GM21529 (cell line): ENCODE data around the gene MTHFD1L.
"Not testable (repeated sequence)": the region's sequence is repeated elsewhere in the genome, so short reads cannot be mapped to it uniquely, and the experiment has no call there.

Source experiments
- ATAC-seq: cut with Tn5 transposase; IDR thresholded peaks from one replicate; pipeline ENCODE4 v1.9.1; 2021; ENCODE audit not compliant: unreplicated experiment

Gene MTHFD1L

DNA sequence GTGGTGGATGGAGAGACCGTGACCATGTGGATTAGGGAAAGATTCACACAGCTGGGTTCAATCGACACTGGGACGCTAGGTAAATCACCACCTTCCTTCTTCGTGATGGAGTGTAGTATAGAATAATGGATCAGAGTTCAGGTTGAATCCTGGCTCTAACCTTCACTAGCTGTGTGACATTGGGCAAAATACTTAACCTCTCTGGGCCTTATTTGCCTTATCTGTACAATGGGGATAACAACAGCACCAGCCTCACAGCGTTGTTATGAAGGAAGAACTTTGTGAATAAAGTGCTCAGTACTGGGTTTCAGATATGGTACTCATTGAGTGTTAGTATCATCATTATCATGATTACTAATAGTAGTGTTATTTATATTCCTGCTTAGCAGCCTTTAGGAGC lies 248.1 kb downstream of the MTHFD1L start:
- no peak for ATAC-seq

DNA sequence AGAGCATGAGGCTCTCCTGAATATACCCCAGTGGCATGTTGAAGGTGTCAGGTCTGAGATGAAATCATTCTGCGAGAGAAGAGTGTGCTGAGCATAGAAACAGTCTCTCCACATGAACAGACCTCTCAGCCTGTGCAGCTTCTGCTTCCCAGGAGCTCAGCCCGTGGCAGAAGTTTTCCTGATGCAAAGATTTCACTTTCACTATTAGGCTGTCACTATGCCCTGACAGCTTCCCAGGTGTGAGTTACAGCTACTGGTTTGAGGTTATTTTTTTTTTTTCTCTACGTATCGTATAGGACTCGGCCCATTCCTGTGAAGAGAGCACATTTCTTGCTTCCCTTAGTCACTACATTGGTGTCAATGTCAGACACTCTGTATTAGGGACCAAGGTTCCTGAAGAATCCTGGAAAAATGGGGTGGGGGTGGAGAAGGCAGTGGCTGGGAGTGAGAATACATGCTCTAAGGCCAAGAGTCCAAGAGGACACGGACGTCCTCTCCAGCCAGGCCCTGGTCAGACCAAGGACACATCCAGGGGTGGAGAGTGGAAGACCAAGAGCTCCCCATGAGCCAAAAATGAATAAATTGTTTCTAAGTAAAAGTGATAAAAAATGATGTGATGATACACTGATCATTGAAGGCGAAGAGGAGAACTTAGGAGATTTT lies 253.1 kb downstream of the MTHFD1L start:
- ATAC-seq = no peak

DNA sequence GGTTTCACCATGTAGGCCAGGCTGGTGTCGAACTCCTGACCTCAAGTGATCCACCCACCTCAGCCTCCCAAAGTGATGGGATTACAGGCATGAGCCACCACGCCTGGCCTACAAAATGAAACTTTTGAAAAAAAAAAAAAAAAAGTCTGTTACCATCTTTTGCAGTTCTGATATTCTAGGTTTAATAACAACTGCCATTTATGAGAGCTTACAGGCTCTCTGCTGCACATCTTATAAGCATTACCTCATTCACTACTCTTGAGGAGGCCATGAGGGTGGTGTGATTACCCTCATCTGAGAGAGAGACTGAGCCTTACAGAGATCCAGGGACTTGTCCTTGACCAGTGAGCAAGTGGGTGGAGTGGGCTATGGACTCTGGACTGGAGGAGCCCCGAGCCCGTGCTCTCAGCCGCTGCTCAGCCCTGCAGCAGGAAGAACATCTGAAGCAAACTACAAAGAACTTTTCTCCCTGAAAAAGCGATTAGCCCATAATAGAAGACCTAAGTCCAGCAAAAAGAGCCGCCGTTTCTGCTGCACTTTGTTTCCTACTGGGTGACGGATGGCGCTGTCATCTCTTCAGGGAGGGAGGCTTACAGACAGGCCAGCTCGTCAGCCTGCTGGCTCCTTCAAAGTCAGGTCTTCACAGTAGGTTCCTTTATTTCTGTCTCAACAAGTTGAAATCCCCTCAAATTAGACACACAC lies 254.5 kb downstream of the MTHFD1L start:
- no peak for ATAC-seq

DNA sequence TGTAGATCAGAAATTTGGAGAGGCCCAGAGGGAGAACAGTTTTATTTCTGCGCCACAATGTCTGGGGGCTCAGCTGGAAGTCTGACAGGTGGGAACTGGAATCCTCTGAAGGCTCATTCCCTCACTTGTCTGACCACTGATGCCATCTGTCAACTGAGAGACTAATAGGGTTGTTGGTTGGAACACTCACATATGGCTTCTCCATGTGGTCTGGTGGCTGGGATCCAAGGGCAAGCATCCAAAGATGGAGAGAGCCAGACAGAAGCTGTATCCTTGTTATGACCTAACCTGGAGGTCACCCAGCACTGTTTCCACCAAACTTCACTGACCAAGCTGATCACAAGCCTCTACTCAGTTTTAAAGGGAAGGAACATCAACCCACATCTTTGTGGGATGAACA lies 256.4 kb downstream of the MTHFD1L start:
- no peak for ATAC-seq

DNA sequence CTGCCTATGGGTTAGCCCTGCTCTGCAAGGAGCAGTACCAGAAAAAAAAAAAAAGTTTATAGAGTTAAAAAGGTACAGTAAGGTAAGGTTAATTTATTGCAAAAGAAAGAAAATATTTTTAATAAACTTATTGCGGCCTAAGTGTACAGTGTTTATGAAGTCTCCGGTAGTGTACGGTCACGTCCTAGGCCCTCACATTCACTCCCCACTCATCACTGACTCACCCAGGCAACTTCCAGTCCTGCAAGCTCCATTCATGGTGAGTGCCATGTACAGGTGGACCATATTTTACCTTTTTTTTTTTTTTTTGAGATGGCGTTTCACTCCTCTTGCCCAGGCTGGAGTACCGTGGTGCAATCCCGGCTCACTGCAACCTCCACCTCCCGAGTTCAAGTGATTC lies 258.1 kb downstream of the MTHFD1L start:
- ATAC-seq = not testable (repeated sequence)

DNA sequence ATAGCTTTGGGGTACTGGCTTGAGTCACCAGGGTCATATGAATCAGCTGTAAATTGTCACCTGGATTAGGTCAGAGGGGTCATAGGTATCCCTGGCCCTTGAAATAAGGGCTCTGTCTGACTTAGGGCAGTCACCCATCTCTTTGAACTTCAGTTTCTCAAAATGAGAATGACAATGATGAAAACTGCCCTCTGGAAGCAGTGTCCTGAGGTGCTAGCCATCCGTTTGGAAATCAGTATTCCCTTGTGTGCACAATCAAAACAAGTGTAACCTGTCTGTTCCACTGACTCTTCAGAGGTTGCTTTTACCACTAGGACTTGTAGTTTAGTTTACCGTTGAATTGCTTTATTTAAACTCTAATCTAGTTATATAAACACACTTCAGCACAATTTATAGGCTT lies 259.7 kb downstream of the MTHFD1L start:
- ATAC-seq = not testable (repeated sequence)

DNA sequence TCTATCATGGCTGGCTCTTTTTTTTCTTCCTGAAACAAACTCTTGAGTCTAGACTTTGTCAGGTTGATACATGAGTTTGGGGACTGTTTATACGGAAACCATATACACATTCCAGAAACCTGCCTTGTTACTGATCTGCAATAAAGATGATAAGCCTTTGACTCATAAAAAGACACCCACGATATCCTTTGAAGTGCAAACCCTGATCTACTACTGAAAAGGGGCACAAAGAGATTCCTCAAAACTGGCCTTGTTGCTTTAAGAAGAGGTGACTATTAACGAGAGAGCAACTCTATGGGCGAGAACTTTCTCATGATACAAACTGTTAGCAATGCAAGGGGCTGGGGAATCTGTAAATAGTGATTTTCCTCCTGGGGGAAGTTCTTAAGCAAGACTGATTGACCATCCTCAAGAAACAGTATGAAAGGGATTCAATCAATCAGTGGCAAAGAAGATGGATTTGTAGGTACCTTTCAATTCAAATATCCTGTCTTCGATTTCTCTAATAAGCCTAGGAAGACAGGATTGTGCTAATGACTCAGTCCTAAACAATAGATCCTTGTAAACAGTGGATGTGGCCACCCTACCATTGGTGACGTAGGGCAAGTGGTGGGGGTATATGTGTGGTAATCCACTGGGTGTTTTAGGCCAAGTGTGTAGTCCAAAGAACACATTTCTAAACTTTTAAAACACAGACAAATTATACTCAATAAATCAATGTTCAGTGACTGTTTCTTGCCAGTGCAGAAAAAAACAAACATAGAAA lies 260.3 kb downstream of the MTHFD1L start:
- ATAC-seq = not testable (repeated sequence)

DNA sequence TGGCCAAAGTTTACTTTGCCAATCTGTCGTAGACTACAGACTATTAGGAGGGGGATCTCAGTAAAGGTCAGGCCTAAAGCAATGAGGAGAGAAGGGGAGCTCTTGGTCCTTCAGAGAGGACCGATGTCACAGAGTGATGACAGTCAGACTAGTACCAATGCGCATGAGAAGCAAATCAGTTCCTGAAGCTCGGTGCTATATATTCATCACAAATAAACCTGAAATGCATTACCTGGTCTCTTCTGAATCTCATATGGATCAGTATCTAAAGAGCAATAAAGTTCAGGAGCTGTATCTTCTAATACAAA lies 260.9 kb downstream of the MTHFD1L start:
- ATAC-seq = not testable (repeated sequence)

DNA sequence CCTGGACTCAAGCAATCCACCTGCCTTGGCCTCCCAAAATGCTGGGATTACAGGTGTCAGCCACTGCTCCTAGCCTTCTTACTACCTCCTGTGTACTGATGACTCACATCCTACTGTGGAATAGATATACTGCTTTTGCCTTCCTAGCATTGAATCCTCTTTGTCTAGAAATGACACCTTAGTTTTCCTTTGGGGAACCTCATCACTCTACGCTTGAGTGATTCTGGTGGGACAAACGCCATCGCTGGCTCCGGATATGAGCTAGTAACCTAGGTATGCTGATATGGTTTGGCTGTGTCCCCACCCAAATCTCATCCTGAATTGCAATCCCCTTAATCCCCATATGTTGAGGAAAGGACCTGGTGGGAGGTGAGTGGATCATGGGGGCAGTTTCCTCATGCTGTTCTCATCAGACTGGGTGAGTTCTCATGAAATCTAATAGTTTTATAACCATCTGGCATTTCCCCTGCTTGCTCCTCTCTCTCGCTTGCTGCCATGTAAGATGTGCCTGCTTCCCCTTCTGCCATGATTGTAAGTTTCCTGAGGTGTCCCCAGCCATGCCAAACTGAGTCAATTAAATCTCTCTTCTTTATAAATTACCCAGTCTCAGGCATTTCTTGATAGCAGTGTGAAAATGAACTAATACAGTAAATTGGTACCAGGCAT lies 261.8 kb downstream of the MTHFD1L start:
- not testable (repeated sequence) for ATAC-seq

DNA sequence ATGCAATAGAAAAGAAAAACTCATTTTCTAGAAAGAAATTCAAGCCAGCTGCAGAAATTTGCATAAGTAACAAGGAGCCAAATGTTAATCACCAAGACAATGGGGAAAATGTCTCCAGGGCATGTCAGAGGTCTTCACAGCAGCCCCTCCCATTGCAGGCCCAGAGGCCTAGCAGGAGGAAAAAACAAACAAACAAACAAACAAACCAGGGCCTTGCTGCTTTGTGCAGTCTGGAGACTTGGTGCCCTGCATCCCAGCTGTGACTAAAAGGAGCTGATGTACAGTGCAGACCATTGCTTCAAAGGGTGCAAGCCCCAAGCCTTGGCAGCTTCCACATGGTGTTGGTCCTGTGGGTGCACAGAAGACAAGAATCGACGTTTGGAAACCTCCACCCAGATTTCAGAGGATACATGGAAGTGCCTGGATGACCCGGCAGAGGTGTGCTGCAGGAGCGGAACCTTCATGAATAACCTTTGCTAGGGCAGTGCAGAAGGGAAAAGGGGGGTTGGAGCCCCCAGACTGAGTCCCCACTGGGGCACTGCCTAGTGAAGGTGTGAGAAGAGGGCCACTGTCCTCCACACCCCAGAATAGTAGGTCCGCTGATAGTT lies 263.4 kb downstream of the MTHFD1L start:
- no peak for ATAC-seq

DNA sequence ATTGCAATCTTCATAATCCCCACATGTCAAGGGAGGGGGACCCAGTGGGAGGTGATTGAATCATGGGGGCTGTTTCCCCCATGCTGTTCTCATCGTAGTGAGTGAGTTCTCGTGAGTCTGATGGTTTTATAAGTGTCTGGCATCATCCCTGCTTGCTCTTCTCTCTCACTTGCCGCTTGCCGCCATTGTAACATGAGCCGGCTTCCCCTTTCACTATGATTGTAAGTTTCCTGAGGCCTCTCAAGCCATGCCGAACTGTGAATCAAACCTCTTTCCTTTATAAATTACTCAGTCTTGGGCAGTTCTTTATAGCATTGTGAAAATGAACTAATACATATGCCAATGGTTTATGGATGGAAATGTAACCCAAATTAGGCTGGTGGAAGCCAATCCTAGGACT lies 264.8 kb downstream of the MTHFD1L start:
- ATAC-seq = no peak

DNA sequence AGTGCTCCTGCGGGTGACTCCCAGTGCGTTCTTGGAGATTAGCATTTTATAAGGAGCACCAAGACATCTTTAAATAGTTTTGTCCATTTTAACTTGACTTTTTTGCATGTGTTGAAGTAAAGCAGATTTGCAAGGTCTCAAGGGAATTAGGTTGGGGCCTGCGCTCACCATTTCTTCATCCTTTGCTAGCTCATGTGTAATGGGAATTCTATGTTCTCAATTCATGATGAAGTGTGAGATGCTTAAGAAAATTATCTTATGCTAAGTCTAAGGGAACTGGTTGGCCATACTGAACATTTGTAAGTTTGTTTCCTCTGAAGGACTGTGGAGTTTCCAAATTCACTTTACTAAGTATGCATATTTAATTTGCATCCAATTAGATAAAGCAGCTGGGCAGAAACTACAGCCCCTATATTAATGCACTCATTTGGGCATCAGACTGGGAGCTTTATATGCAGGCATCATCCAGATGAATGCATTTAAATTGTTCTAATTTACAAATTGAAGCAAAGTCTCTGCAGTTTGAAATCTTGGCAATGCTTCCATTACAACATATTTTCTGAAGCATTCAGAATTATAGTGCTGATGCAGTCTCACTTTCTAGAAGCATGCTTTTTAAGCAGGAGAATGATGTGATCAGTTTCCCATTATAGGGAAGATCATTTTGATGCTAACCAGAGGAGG lies 266.0 kb downstream of the MTHFD1L start:
- no peak for ATAC-seq

DNA sequence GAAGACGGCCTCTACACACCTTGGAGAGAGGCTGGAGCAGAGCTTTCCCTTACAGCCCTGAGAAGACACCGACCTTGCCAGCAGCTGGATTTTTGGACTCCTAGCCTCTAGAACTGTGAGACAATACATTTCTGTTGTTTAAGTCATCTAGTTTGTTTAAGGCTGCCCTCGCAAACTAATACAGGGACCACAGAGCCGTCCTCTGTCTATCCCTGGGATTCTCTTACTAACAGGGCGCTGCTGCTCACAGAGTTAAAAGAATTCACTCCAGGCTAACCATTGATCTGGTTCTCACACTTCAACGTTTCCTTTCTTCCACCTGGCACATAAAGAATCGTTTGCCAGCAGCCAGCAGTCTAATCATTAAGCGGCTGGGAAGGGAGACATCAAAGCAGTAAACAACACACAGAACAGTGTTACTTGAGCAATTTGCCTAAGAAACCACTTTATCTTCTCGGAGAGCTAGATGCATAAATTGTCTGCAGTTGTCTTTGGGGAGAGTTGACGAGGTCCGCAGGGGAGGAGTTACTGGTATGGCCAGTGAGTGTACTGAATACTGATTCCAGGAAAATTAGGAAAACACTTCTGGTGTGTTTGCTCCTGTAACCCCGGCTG lies 270.7 kb downstream of the MTHFD1L start:
- no peak for ATAC-seq

DNA sequence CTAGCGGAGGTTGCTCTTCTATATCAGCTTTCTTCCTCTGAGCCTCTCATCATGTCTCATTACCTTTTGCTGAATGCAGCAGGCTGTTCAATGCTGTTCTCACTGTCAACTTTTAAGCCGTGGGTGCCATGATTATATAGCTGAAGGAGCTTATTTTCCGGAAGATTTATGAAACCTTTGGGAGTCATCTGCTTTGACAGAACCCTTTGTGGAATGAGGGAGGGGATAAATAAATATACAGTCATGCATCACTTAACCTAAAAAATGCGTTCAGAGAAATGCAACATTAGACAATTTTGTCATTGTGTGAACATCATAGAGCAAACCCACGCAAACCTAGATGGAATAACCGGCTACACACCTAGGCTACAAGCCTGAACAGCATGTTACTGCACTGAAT lies 272.0 kb downstream of the MTHFD1L start:
- ATAC-seq = no peak

DNA sequence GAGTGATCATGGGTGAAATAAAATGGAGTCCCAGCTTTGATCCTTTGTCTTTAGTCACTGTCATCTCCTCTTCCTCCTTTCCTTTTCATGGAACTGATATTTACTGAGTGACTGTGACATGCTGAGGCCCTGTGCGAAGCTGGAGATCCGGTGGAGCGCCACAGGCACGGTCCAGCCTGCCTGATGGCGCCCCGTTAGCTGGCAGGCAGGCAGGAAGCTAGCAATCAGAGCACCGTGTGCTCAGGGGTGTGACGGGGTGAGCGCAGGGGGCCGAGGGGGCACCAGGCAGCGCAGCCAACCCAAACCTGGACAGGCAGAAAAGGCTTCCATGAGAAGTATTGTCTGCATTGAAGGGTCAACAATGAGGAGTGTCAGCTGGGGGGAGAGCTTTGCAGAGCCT lies 274.0 kb downstream of the MTHFD1L start:
- no peak for ATAC-seq

DNA sequence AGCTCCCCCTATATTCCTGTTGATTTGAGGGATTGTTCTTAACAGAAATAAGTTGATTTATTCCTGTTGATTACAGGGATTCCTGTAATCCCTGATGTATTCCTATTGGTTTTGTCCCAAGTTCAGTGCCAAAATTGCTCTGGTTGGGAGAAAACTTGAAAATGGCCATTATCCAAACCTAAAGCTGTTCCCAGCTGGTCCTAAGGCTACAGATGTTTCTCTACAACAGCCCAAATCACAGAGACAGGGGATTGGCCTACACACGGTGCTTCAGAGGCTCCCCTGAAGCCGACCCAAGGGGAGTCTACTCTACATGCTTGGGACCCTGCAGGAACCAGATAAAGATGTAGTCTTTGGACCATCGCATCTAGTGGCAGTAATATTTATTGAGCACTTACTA lies 275.3 kb downstream of the MTHFD1L start:
- no peak for ATAC-seq

DNA sequence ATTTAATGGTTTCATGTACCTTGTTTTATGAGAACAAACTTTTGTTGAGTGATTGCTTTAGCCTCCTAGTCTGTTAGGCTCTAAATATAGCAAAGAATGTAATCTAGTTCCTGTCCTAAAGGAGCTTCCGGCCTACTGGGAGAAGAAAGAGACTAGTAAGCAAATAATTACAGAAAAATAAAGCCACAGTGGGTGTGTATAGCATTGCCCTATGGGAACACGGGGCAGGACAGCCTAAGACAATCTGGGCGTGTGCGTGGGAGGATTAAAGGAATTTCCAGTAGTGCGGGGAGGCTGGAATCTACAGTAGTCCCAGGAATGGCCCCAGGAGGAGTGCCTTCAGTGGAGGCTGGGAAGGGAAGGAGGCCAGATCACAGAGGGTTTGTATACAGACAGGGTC lies 276.2 kb downstream of the MTHFD1L start:
- ATAC-seq = no peak

DNA sequence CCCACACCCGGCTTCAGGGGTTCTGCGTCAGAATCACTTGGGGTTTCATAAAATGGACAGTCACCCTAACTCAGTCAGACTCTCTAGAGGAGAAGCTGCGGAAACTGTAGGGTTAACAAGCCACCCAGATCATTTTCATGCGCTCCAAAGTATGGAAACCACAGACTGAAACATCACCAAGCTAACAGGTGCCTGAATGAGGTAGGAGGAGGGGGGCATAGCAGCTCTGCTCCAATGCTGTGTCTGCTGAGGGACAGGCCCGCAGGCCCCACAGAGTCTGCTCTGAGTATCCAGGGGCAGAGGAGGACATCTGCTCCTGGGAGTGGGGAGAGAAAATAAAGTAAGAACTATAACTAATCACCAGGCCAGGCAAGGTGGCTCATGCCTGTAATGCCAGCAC lies 277.2 kb downstream of the MTHFD1L start:
- no peak for ATAC-seq

DNA sequence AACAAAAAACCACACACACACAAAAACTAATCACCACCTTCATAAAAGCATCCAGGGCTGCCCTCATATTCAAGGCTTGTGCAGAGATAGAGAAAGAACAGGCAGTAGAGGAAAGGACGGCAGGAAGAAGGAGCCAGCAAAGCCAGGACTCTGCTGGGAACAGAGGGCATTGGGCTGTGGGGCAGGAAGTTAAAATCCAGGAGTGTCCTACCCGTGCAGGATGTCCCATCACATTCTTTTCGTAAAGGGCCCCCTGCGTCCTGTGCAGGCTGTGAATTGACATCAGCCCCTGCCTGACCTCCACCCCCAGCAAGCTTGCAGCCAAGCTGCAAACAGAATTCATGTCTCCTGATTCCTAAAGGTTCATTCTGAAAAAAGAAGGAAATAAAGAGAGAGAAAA lies 277.8 kb downstream of the MTHFD1L start:
- ATAC-seq = no peak

DNA sequence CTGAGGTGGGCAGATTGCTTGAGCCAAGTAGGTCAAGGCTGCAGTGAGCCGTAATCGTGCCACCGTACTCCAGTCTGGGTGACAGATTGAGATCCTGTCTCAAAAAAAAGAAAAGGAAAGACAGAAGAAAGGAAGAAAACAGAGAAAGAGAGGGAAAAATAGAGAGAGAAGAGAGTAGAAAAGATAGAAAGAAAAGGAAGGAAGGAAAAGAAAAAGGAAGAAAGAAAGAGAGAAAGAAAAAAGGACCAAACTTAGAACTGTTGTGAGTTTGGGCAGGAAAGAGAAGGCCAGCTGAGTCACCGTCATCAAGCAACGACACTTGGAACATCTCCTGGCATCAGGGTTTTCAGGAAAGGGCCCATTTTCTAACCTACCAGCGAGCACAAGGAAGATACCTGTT lies 278.3 kb downstream of the MTHFD1L start:
- no peak for ATAC-seq
